ENCODE data around the gene DNTT.

DNA sequence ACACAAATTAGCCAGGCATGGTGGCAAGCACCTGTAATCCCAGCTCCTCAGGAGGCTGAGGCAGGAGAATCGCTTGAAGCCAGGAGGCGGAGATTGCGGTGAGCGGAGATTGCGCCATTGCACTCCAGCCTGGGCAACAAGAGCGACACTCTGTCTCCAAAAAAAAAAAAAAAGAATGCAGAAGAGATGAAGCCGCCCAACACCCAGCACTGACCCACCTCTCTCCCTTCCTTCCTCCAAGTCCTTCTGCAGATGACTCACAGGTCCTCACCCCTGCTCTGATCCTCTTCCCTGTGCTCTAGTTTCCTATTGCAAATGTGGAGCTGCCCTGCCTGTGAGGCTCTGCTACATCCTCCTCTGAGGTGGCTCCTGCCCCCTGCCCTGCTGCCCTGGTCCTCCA lies 76.6 kb downstream of the DNTT start:
- TF ChIP-seq, protein P1, sequence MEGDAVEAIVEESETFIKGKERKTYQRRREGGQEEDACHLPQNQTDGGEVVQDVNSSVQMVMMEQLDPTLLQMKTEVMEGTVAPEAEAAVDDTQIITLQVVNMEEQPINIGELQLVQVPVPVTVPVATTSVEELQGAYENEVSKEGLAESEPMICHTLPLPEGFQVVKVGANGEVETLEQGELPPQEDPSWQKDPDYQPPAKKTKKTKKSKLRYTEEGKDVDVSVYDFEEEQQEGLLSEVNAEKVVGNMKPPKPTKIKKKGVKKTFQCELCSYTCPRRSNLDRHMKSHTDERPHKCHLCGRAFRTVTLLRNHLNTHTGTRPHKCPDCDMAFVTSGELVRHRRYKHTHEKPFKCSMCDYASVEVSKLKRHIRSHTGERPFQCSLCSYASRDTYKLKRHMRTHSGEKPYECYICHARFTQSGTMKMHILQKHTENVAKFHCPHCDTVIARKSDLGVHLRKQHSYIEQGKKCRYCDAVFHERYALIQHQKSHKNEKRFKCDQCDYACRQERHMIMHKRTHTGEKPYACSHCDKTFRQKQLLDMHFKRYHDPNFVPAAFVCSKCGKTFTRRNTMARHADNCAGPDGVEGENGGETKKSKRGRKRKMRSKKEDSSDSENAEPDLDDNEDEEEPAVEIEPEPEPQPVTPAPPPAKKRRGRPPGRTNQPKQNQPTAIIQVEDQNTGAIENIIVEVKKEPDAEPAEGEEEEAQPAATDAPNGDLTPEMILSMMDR (IDR thresholded peaks at IDR 0.05; ENCODE audit: insufficient read depth, low read length, poor library complexity, severe bottlenecking) = no peak
- no peak for TF ChIP-seq EZH2phosphoT487 (conservative IDR thresholded peaks at IDR 0.05; ENCODE audit: low read length)
